DND-41 (cell line): Measurements from ENCODE around the gene SAMD13.

Experiments
- EZH2 ChIP-seq: IDR thresholded peaks from 3 replicates; pipeline ENCODE4 v1.6.1; 2012; ENCODE audit warnings: borderline replicate concordance, low read depth, mild to moderate bottlenecking, moderate library complexity, low read length, inconsistent platforms; ENCODE audit not compliant: severe bottlenecking
- TF ChIP-seq, protein P1 (sequence below): IDR thresholded peaks from 2 replicates; pipeline ENCODE4 v1.5.1; 2012; ENCODE audit warnings: borderline replicate concordance, low read length, moderate library complexity, mild to moderate bottlenecking; ENCODE audit not compliant: poor library complexity, severe bottlenecking; ENCODE audit errors: extremely low read depth

DNA sequence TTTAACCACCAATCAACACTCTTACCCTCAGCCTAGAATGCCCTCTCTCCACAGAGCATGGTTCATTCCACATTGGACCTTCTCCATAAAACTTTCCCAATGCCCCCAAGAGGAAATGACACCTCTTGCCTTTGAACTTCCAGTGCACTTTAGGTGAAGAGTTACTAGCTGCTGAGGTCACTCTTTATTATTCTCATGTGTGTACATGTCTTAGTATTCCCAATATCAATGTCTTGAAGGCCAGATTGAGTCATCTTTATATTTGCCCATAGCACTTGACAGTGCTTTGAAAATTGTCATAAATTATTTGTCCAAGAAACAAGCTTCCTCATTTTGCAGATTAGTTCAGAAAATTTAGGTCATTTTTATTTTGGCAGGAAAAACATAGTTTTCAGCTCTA is 88.7 kb downstream of the SAMD13 start:
- TF ChIP-seq EZH2 = no peak
- TF ChIP-seq, protein P1, sequence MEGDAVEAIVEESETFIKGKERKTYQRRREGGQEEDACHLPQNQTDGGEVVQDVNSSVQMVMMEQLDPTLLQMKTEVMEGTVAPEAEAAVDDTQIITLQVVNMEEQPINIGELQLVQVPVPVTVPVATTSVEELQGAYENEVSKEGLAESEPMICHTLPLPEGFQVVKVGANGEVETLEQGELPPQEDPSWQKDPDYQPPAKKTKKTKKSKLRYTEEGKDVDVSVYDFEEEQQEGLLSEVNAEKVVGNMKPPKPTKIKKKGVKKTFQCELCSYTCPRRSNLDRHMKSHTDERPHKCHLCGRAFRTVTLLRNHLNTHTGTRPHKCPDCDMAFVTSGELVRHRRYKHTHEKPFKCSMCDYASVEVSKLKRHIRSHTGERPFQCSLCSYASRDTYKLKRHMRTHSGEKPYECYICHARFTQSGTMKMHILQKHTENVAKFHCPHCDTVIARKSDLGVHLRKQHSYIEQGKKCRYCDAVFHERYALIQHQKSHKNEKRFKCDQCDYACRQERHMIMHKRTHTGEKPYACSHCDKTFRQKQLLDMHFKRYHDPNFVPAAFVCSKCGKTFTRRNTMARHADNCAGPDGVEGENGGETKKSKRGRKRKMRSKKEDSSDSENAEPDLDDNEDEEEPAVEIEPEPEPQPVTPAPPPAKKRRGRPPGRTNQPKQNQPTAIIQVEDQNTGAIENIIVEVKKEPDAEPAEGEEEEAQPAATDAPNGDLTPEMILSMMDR = no peak
